NB4 (cell line): Measurements from ENCODE around the gene PTGES2.
"Not testable (repeated sequence)": the region's sequence is repeated elsewhere in the genome, so short reads cannot be mapped to it uniquely, and the experiment has no call there.

ENCODE experiments used
- POLR2A ChIP-seq: IDR thresholded peaks from 2 replicates; pipeline ENCODE4 v1.6.1; 2011; ENCODE audit warnings: mild to moderate bottlenecking; ENCODE audit not compliant: insufficient read length; ENCODE audit errors: extremely low read depth
- TF ChIP-seq, protein P1 (sequence below): IDR thresholded peaks from one replicate; pipeline ENCODE4 v1.5.1; 2012; ENCODE audit warnings: low read depth, low read length

DNA sequence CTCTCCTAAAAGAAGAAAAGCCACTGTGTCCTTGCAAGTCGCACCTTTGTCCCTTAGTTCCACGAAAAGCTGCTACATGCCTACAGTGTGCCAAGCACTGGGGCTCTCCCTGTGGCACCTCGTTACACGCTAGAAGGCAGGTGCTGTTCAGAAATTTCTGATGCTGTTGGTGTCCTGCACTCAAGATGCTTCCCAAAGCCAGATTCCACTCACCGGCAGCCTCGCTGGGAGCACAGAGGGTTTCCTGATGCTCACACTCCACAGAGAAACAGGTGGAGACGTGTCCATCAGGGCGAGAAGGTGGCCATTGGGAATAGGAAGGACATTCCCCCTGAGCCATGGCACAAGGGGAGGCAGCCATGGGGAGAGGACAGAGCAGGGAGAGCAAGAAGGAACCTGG, 3.8 kb upstream of the PTGES2 start:
- TF ChIP-seq POLR2A = not testable (repeated sequence)
- TF ChIP-seq, protein P1, sequence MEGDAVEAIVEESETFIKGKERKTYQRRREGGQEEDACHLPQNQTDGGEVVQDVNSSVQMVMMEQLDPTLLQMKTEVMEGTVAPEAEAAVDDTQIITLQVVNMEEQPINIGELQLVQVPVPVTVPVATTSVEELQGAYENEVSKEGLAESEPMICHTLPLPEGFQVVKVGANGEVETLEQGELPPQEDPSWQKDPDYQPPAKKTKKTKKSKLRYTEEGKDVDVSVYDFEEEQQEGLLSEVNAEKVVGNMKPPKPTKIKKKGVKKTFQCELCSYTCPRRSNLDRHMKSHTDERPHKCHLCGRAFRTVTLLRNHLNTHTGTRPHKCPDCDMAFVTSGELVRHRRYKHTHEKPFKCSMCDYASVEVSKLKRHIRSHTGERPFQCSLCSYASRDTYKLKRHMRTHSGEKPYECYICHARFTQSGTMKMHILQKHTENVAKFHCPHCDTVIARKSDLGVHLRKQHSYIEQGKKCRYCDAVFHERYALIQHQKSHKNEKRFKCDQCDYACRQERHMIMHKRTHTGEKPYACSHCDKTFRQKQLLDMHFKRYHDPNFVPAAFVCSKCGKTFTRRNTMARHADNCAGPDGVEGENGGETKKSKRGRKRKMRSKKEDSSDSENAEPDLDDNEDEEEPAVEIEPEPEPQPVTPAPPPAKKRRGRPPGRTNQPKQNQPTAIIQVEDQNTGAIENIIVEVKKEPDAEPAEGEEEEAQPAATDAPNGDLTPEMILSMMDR = not testable (repeated sequence)
